Activated CD8-positive, alpha-beta memory T cell treated with anti-CD3 and anti-CD28 coated beads, Interleukin-2, amount 10 ng/mL, durations not matched to agents 7 days and 5 days (primary cell): ENCODE data around the gene TRIM66. TPM values are rescaled to one million over a fixed set of nuclear protein-coding genes. Genes with fewer than 3 reads are reported as not detected.

Experiments used
- ATAC-seq: fragments of 150-1000 bp; cut with Tn5 transposase; one replicate; pipeline ENCODE4 v1.10.0; 2021; ENCODE audit warnings: moderate library complexity
- CTCF ChIA-PET: fragments of 350-600 bp; sonication (Branson Sonifier 250); formaldehyde crosslinking; loops from one replicate; lab custom pipeline; 2021; ENCODE audit warnings: antibody characterized with exemption; lab: Charles Lee
- DNase-seq: peaks from one replicate; pipeline ENCODE4 v3.0.0-alpha.2; 2020
- H3K27ac Mint-ChIP-seq: one replicate; pipeline ENCODE4 v1.8.0; 2021; ENCODE audit warnings: mild to moderate bottlenecking, mixed read lengths
- H3K27me3 Mint-ChIP-seq: one replicate; pipeline ENCODE4 v1.8.0; 2021; ENCODE audit warnings: mixed read lengths
- H3K36me3 Mint-ChIP-seq: one replicate; pipeline ENCODE4 v1.8.0; 2021; ENCODE audit warnings: mild to moderate bottlenecking, mixed read lengths
- H3K4me1 Mint-ChIP-seq: one replicate; pipeline ENCODE4 v1.8.0; 2021; ENCODE audit warnings: mixed read lengths
- H3K4me3 Mint-ChIP-seq: one replicate; pipeline ENCODE4 v1.8.0; 2021; ENCODE audit warnings: mild to moderate bottlenecking, moderate library complexity, mixed read lengths
- H3K9me3 Mint-ChIP-seq: one replicate; pipeline ENCODE4 v1.8.0; 2022; ENCODE audit warnings: low read depth, mixed read lengths
- total RNA-seq, 2 experiments: library from RNA; stranded (reverse); gene quantifications; one replicate each; pipeline ENCODE4 v1.2.3, GENCODE V29; 2021

TRIM66 gene
- total RNA-seq, 2 experiments from 2014 or later, result 32.1 to 42.4 TPM

- H3K9me3 Mint-ChIP-seq, result no peaks in the 10 kb centered on the region
- no peaks in the 10 kb centered on the region for H3K27me3 Mint-ChIP-seq
- DNase-seq (no peak), ATAC-seq (no peak)
- H3K4me3 Mint-ChIP-seq, result no peak overlapping the region
- CTCF ChIA-PET, result no interaction called here
- peaks cover 21% of the 10 kb centered on the region for H3K36me3 Mint-ChIP-seq
- H3K4me1 Mint-ChIP-seq, result peaks cover 41% of the 10 kb centered on the region
- no peak overlapping the region for H3K27ac Mint-ChIP-seq
Observed at GRCh38 chr11:8692417-8692816, 10.0 kb upstream of the TRIM66 start.

GRCh38 chr11:8691601-8692000 lies 9.1 kb upstream of the TRIM66 start:
- H3K4me1 Mint-ChIP-seq, result peaks cover 49% of the 10 kb centered on the region
- DNase-seq (no peak), ATAC-seq (no peak)
- peaks cover 27% of the 10 kb centered on the region for H3K36me3 Mint-ChIP-seq
- no peak overlapping the region for H3K27ac Mint-ChIP-seq
- H3K4me3 Mint-ChIP-seq, result no peak overlapping the region
- H3K9me3 Mint-ChIP-seq, result no peaks in the 10 kb centered on the region
- CTCF ChIA-PET, result interaction anchor here (1.1 kb wide), 1 partner anchor 8 kb away, joined by 3 read pairs; no protein-coding TSS in a partner anchor
- H3K27me3 Mint-ChIP-seq, result no peaks in the 10 kb centered on the region

- no peaks in the 10 kb centered on the region for H3K27me3 Mint-ChIP-seq
- H3K27ac Mint-ChIP-seq, result peak overlapping the region; percentile 9
- ATAC-seq, result no peak
- no peak for DNase-seq
- peaks cover 35% of the 10 kb centered on the region for H3K36me3 Mint-ChIP-seq
- H3K4me3 Mint-ChIP-seq, result peak overlapping the region; percentile 97
- CTCF ChIA-PET, result interaction anchor here (1.0 to 1.1 kb wide), 2 partner anchors 9 to 19 kb away, joined by 3 read pairs; no protein-coding TSS in a partner anchor
- no peaks in the 10 kb centered on the region for H3K9me3 Mint-ChIP-seq
- H3K4me1 Mint-ChIP-seq, result peaks cover 52% of the 10 kb centered on the region
Observed at GRCh38 chr11:8690374-8691342, 8.2 kb upstream of the TRIM66 start.

GRCh38 chr11:8689726-8690255 lies 7.3 kb upstream of the TRIM66 start:
- DNase-seq (no peak), ATAC-seq (no peak)
- H3K4me1 Mint-ChIP-seq, result peaks cover 61% of the 10 kb centered on the region
- H3K36me3 Mint-ChIP-seq, result peaks cover 39% of the 10 kb centered on the region
- CTCF ChIA-PET, result interaction anchor here (1.6 kb wide), 1 partner anchor 16 kb away, joined by 4 read pairs; no protein-coding TSS in a partner anchor
- H3K4me3 Mint-ChIP-seq, result peak overlapping the region; percentile 97
- H3K27ac Mint-ChIP-seq, result peak overlapping the region; percentile 99
- H3K9me3 Mint-ChIP-seq, result no peaks in the 10 kb centered on the region
- no peaks in the 10 kb centered on the region for H3K27me3 Mint-ChIP-seq

GRCh38 chr11:8688414-8689362 lies 6.2 kb upstream of the TRIM66 start:
- peaks cover 50% of the 10 kb centered on the region for H3K36me3 Mint-ChIP-seq
- CTCF ChIA-PET, result interaction anchor here (1.2 to 1.6 kb wide), 3 partner anchors 15 to 275 kb away, joined by 4 to 6 read pairs (median 4); partner anchors contain the start of gene TMEM9B
- peaks cover 61% of the 10 kb centered on the region for H3K4me1 Mint-ChIP-seq
- peak overlapping the region; percentile 99 for H3K27ac Mint-ChIP-seq
- H3K27me3 Mint-ChIP-seq, result no peaks in the 10 kb centered on the region
- ATAC-seq, result peak; percentile 93
- peak; percentile 95 for DNase-seq
- H3K4me3 Mint-ChIP-seq, result peak overlapping the region; percentile 97
- no peaks in the 10 kb centered on the region for H3K9me3 Mint-ChIP-seq

GRCh38 chr11:8686325-8686724 lies 3.9 kb upstream of the TRIM66 start:
- CTCF ChIA-PET, result no interaction called here
- H3K27ac Mint-ChIP-seq, result peak overlapping the region; percentile 93
- no peaks in the 10 kb centered on the region for H3K27me3 Mint-ChIP-seq
- peaks cover 56% of the 10 kb centered on the region for H3K4me1 Mint-ChIP-seq
- no peaks in the 10 kb centered on the region for H3K9me3 Mint-ChIP-seq
- DNase-seq (peak; percentile 22), ATAC-seq (no peak)
- peaks cover 58% of the 10 kb centered on the region for H3K36me3 Mint-ChIP-seq
- no peak overlapping the region for H3K4me3 Mint-ChIP-seq

- ATAC-seq (no peak), DNase-seq (no peak)
- Mint-ChIP-seq H3K36me3 (peaks cover 59% of the 10 kb centered on the region), H3K27me3 (no peaks in the 10 kb centered on the region), H3K9me3 (no peaks in the 10 kb centered on the region), H3K4me1 (peaks cover 58% of the 10 kb centered on the region), H3K4me3 (peak overlapping the region; percentile 95), H3K27ac (peak overlapping the region; percentile 93)
- CTCF ChIA-PET, result no interaction called here
Observed at GRCh38 chr11:8685820-8686219, 3.4 kb upstream of the TRIM66 start.

- H3K27me3 Mint-ChIP-seq, result no peaks in the 10 kb centered on the region
- H3K4me3 Mint-ChIP-seq, result peak overlapping the region; percentile 95
- CTCF ChIA-PET, result no interaction called here
Observed at GRCh38 chr11:8685306-8685705, 2.8 kb upstream of the TRIM66 start.

GRCh38 chr11:8684600-8685290 lies 2.3 kb upstream of the TRIM66 start:
- H3K36me3 Mint-ChIP-seq, result peaks cover 69% of the 10 kb centered on the region

More at GRCh38 chr11:8685306-8685705, 2.8 kb upstream of the TRIM66 start:
- Mint-ChIP-seq H3K36me3 (peaks cover 65% of the 10 kb centered on the region), H3K27ac (peak overlapping the region; percentile 93), H3K9me3 (no peaks in the 10 kb centered on the region), H3K4me1 (peaks cover 64% of the 10 kb centered on the region)
- ATAC-seq (no peak), DNase-seq (peak; percentile 32)

GRCh38 chr11:8683115-8683807 lies 796 bp upstream of the TRIM66 start:
- peak overlapping the region; percentile 93 for H3K27ac Mint-ChIP-seq
- ATAC-seq (peak; percentile 10), DNase-seq (peak; percentile 56)
- H3K36me3 Mint-ChIP-seq, result peaks cover 69% of the 10 kb centered on the region
- no peaks in the 10 kb centered on the region for H3K9me3 Mint-ChIP-seq
- CTCF ChIA-PET, result interaction anchor here (0.7 to 2.1 kb wide), 3 partner anchors 9 to 276 kb away, joined by 3 to 8 read pairs (median 7); no protein-coding TSS in a partner anchor
- no peaks in the 10 kb centered on the region for H3K27me3 Mint-ChIP-seq
- H3K4me3 Mint-ChIP-seq, result peak overlapping the region; percentile 95
- H3K4me1 Mint-ChIP-seq, result peaks cover 55% of the 10 kb centered on the region

More at GRCh38 chr11:8684600-8685290, 2.3 kb upstream of the TRIM66 start:
- DNase-seq (peak; percentile 21), ATAC-seq (no peak)
- Mint-ChIP-seq H3K4me3 (peak overlapping the region; percentile 95), H3K27ac (peak overlapping the region; percentile 93), H3K27me3 (no peaks in the 10 kb centered on the region), H3K4me1 (peaks cover 64% of the 10 kb centered on the region), H3K9me3 (no peaks in the 10 kb centered on the region)
- CTCF ChIA-PET, result no interaction called here

GRCh38 chr11:8681837-8682302 lies 595 bp downstream of the TRIM66 start:
- H3K36me3 Mint-ChIP-seq, result peaks cover 62% of the 10 kb centered on the region
- DNase-seq, result no peak
- H3K4me1 Mint-ChIP-seq, result peaks cover 47% of the 10 kb centered on the region
- H3K27ac Mint-ChIP-seq, result peak overlapping the region; percentile 93
- H3K4me3 Mint-ChIP-seq, result peak overlapping the region; percentile 95
- H3K9me3 Mint-ChIP-seq, result no peaks in the 10 kb centered on the region
- no peaks in the 10 kb centered on the region for H3K27me3 Mint-ChIP-seq
- ATAC-seq, result no peak
- CTCF ChIA-PET, result interaction anchor here (0.8 to 2.1 kb wide), 6 partner anchors 8 to 695 kb away, joined by 3 to 8 read pairs (median 3); partner anchors contain the start of gene EIF3F
